Mesendoderm (in vitro differentiated cells): ENCODE results near the gene F2RL2.

Experiments used
- DNase-seq: peaks from one replicate; pipeline ENCODE4 v3.0.0; 2013
- H2AK5ac ChIP-seq: 2 replicates; pipeline ENCODE4 v1.6.1; 2013; ENCODE audit warnings: low read length, inconsistent platforms
- H2BK120ac ChIP-seq: 2 replicates; pipeline ENCODE4 v1.6.1; 2013; ENCODE audit warnings: low read depth, mild to moderate bottlenecking, low read length, moderate library complexity, mixed read lengths
- H2BK15ac ChIP-seq: replicated peaks from 2 replicates; pipeline ENCODE4 v1.6.1; 2013; ENCODE audit warnings: low read depth, mild to moderate bottlenecking, moderate library complexity
- H2BK5ac ChIP-seq: 2 replicates; pipeline ENCODE4 v1.6.1; 2013; ENCODE audit warnings: low read length, inconsistent platforms
- H3K18ac ChIP-seq: 2 replicates; pipeline ENCODE4 v1.6.1; 2013; ENCODE audit warnings: mild to moderate bottlenecking, low read length, mixed read lengths
- H3K23ac ChIP-seq: one replicate; pipeline ENCODE4 v1.6.1; 2013; ENCODE audit warnings: low read length
- H3K27ac ChIP-seq: 2 replicates; pipeline ENCODE4 v1.5.1; 2013; ENCODE audit warnings: low read depth, mild to moderate bottlenecking, inconsistent platforms, low read length, moderate library complexity
- H3K27me3 ChIP-seq: 2 replicates; pipeline ENCODE4 v1.6.1; 2013; ENCODE audit warnings: low read length, control low read depth, mild to moderate bottlenecking, inconsistent platforms; ENCODE audit not compliant: insufficient read depth, poor library complexity
- H3K36me3 ChIP-seq: 2 replicates; pipeline ENCODE4 v1.6.1; 2013; ENCODE audit warnings: low read length, inconsistent platforms; ENCODE audit not compliant: control insufficient read depth, insufficient read depth
- H3K4ac ChIP-seq: one replicate; pipeline ENCODE4 v1.6.1; 2013; ENCODE audit warnings: low read depth, mild to moderate bottlenecking, low read length, moderate library complexity
- H3K4me1 ChIP-seq: 2 replicates; pipeline ENCODE4 v1.6.1; 2013; ENCODE audit warnings: low read depth, low read length, inconsistent platforms; ENCODE audit not compliant: control insufficient read depth
- H3K4me2 ChIP-seq: 2 replicates; pipeline ENCODE4 v1.6.1; 2013; ENCODE audit warnings: low read length
- H3K4me3 ChIP-seq: 2 replicates; pipeline ENCODE4 v1.5.1; 2013; ENCODE audit warnings: mild to moderate bottlenecking, low read length
- H3K56ac ChIP-seq: one replicate; pipeline ENCODE4 v1.6.1; 2013; ENCODE audit warnings: low read length
- H3K79me1 ChIP-seq: 2 replicates; pipeline ENCODE4 v1.6.1; 2013; ENCODE audit warnings: low read length, inconsistent platforms
- H3K79me2 ChIP-seq: 2 replicates; pipeline ENCODE4 v1.6.1; 2013; ENCODE audit warnings: mild to moderate bottlenecking, low read length; ENCODE audit not compliant: control insufficient read depth, insufficient read depth
- H3K9ac ChIP-seq: 2 replicates; pipeline ENCODE4 v1.6.1; 2013; ENCODE audit warnings: low read length, inconsistent platforms
- H4K5ac ChIP-seq: one replicate; pipeline ENCODE4 v1.6.1; 2013; ENCODE audit warnings: low read length
- H4K8ac ChIP-seq: one replicate; pipeline ENCODE4 v1.6.1; 2013; ENCODE audit warnings: low read depth, mild to moderate bottlenecking, control low read depth, low read length, moderate library complexity
- WGBS: extraction: QIAGEN DNeasy Blood & Tissue Kit; methylation state at CpG from one replicate; pipeline ENCODE4 v1.1.7; 2013; ENCODE audit warnings: low lambda C conversion rate, missing lambda C conversion rate; ENCODE audit not compliant: insufficient coverage; ENCODE audit errors: extremely low coverage; 5-methylcytosine and 5-hydroxymethylcytosine counted together

Gene F2RL2

GRCh38 chr5:76617229-76617628 lies 6.0 kb downstream of the F2RL2 start:
- no peak overlapping the region for H2BK15ac ChIP-seq
- no peak overlapping the region for H4K5ac ChIP-seq
- no peak overlapping the region for H4K8ac ChIP-seq
- no peak overlapping the region for H3K56ac ChIP-seq
- no peak overlapping the region for H3K4me2 ChIP-seq
- no peaks in the 10 kb centered on the region for H3K27me3 ChIP-seq
- H3K79me1 ChIP-seq: no peaks in the 10 kb centered on the region
- no peaks in the 10 kb centered on the region for H3K4me1 ChIP-seq
- H3K79me2 ChIP-seq: no peaks in the 10 kb centered on the region
- no peak overlapping the region for H3K4me3 ChIP-seq
- no CpG with 5 or more reads among the region's 4 CpGs for WGBS
- no peak overlapping the region for H2BK120ac ChIP-seq
- no peak overlapping the region for H3K4ac ChIP-seq
- H3K18ac ChIP-seq: no peak overlapping the region
- H3K9ac ChIP-seq: no peak overlapping the region
- H3K36me3 ChIP-seq: no peaks in the 10 kb centered on the region
- no peak overlapping the region for H3K27ac ChIP-seq
- no peak overlapping the region for H2AK5ac ChIP-seq
- no peak overlapping the region for H2BK5ac ChIP-seq
- H3K23ac ChIP-seq: no peak overlapping the region
- no peak for DNase-seq

GRCh38 chr5:76616206-76616605 lies 7.0 kb downstream of the F2RL2 start:
- Histone ChIP-seq H3K4me2 (no peak overlapping the region), H3K27ac (no peak overlapping the region), H3K79me1 (no peaks in the 10 kb centered on the region), H3K4me1 (no peaks in the 10 kb centered on the region), H3K79me2 (no peaks in the 10 kb centered on the region), H4K8ac (no peak overlapping the region), H2AK5ac (no peak overlapping the region), H3K56ac (no peak overlapping the region), H3K9ac (no peak overlapping the region), H3K4me3 (no peak overlapping the region), H3K27me3 (no peaks in the 10 kb centered on the region), H3K4ac (no peak overlapping the region), H2BK120ac (no peak overlapping the region), H4K5ac (no peak overlapping the region), H3K18ac (no peak overlapping the region), H3K23ac (no peak overlapping the region), H3K36me3 (no peaks in the 10 kb centered on the region), H2BK5ac (no peak overlapping the region), H2BK15ac (no peak overlapping the region)
- no CpG with 5 or more reads among the region's 2 CpGs for WGBS
- DNase-seq: no peak

GRCh38 chr5:76615759-76616158 lies 7.4 kb downstream of the F2RL2 start:
- no peaks in the 10 kb centered on the region for H3K27me3 ChIP-seq
- no peak overlapping the region for H3K4me2 ChIP-seq
- H3K79me2 ChIP-seq: no peaks in the 10 kb centered on the region
- H3K4me1 ChIP-seq: no peaks in the 10 kb centered on the region
- H4K8ac ChIP-seq: no peak overlapping the region
- no peak overlapping the region for H3K18ac ChIP-seq
- no peak overlapping the region for H2AK5ac ChIP-seq
- no peaks in the 10 kb centered on the region for H3K36me3 ChIP-seq
- no peak overlapping the region for H3K27ac ChIP-seq
- WGBS: no CpG with 5 or more reads among the region's 2 CpGs
- no peak overlapping the region for H3K56ac ChIP-seq
- no peak overlapping the region for H2BK5ac ChIP-seq
- no peaks in the 10 kb centered on the region for H3K79me1 ChIP-seq
- H2BK15ac ChIP-seq: no peak overlapping the region
- H4K5ac ChIP-seq: no peak overlapping the region
- no peak overlapping the region for H2BK120ac ChIP-seq
- no peak overlapping the region for H3K23ac ChIP-seq
- H3K9ac ChIP-seq: no peak overlapping the region
- H3K4me3 ChIP-seq: no peak overlapping the region
- DNase-seq: no peak
- H3K4ac ChIP-seq: no peak overlapping the region

GRCh38 chr5:76612942-76613341 lies 10.3 kb downstream of the F2RL2 start:
- H2BK120ac ChIP-seq: no peak overlapping the region
- H4K8ac ChIP-seq: no peak overlapping the region
- no peak overlapping the region for H2AK5ac ChIP-seq
- H3K56ac ChIP-seq: no peak overlapping the region
- H2BK5ac ChIP-seq: no peak overlapping the region
- no peak overlapping the region for H3K4me3 ChIP-seq
- no peak overlapping the region for H3K9ac ChIP-seq
- no peaks in the 10 kb centered on the region for H3K4me1 ChIP-seq
- no peak for DNase-seq
- no peak overlapping the region for H3K23ac ChIP-seq
- no peaks in the 10 kb centered on the region for H3K79me2 ChIP-seq
- no peak overlapping the region for H3K27ac ChIP-seq
- no peak overlapping the region for H3K18ac ChIP-seq
- WGBS: no CpG with 5 or more reads among the region's 5 CpGs
- H4K5ac ChIP-seq: no peak overlapping the region
- H2BK15ac ChIP-seq: no peak overlapping the region
- H3K4ac ChIP-seq: no peak overlapping the region
- H3K36me3 ChIP-seq: no peaks in the 10 kb centered on the region
- H3K4me2 ChIP-seq: no peak overlapping the region
- no peaks in the 10 kb centered on the region for H3K27me3 ChIP-seq
- no peaks in the 10 kb centered on the region for H3K79me1 ChIP-seq

- no CpG with 5 or more reads among the region's 1 CpG for WGBS
- no peak overlapping the region for H3K56ac ChIP-seq
- no peaks in the 10 kb centered on the region for H3K27me3 ChIP-seq
- H3K23ac ChIP-seq: no peak overlapping the region
- H3K4me3 ChIP-seq: no peak overlapping the region
- no peak overlapping the region for H2BK120ac ChIP-seq
- H3K4me1 ChIP-seq: no peaks in the 10 kb centered on the region
- DNase-seq: no peak
- no peak overlapping the region for H4K5ac ChIP-seq
- no peaks in the 10 kb centered on the region for H3K36me3 ChIP-seq
- no peaks in the 10 kb centered on the region for H3K79me2 ChIP-seq
- H3K79me1 ChIP-seq: no peaks in the 10 kb centered on the region
- H3K9ac ChIP-seq: no peak overlapping the region
- no peak overlapping the region for H3K4ac ChIP-seq
- H4K8ac ChIP-seq: no peak overlapping the region
- no peak overlapping the region for H2AK5ac ChIP-seq
- H2BK5ac ChIP-seq: no peak overlapping the region
- H2BK15ac ChIP-seq: no peak overlapping the region
- no peak overlapping the region for H3K18ac ChIP-seq
- H3K4me2 ChIP-seq: no peak overlapping the region
- no peak overlapping the region for H3K27ac ChIP-seq
Measured at GRCh38 chr5:76610196-76610595, 13.0 kb downstream of the F2RL2 start.

DNA sequence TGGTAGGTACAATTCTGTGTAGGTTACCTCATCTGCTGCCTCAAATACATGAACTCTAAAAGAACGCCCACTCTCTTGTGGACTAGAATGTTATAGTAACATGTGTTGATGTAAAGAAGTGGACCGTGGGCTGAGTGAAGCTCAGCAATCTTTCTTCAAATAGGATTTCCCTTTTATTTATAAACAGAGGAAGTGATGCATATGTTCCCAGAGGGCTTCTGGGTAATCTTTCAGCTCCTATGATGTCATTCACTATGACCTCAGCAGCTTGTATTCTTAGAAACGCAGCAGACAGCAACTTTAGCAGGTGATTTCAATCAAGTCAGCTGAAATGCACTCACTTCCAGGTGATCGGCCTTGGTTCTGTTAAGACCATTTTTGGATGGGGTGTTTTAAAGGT lies 14.4 kb downstream of the F2RL2 start:
- no CpG with 5 or more reads among the region's 4 CpGs for WGBS
- Histone ChIP-seq H3K23ac (no peak overlapping the region), H3K9ac (no peak overlapping the region), H3K4me3 (no peak overlapping the region), H3K27ac (no peak overlapping the region), H4K5ac (no peak overlapping the region), H3K79me2 (no peaks in the 10 kb centered on the region), H2BK15ac (no peak overlapping the region), H3K79me1 (no peaks in the 10 kb centered on the region), H2AK5ac (no peak overlapping the region), H3K4ac (no peak overlapping the region), H3K4me2 (no peak overlapping the region), H3K56ac (no peak overlapping the region), H2BK120ac (no peak overlapping the region), H2BK5ac (no peak overlapping the region), H3K36me3 (no peaks in the 10 kb centered on the region), H3K18ac (no peak overlapping the region), H4K8ac (no peak overlapping the region), H3K27me3 (no peaks in the 10 kb centered on the region), H3K4me1 (no peaks in the 10 kb centered on the region)
- DNase-seq: peak; percentile 30
